Measurements from ENCODE around the gene SCAPER.

DNA sequence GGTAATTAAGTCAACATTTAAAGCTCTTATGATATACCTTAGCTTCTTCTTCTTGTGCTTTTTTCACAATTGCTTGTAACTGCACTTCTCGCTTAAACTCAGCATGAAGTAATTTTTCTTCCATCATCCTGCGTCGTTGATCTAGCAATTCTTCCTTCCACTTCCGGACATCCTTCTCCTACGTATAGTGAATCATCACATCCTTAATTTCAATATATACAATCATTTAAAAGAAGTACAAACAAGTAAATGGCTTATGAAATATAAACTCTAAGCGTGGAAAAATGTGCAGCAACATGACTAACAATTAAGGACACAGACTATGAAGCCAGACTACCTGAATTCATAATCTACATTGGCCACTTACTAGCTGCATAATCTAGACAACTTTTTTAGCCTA is 151.4 kb downstream of the SCAPER start:
- TF ChIP-seq, protein P1, sequence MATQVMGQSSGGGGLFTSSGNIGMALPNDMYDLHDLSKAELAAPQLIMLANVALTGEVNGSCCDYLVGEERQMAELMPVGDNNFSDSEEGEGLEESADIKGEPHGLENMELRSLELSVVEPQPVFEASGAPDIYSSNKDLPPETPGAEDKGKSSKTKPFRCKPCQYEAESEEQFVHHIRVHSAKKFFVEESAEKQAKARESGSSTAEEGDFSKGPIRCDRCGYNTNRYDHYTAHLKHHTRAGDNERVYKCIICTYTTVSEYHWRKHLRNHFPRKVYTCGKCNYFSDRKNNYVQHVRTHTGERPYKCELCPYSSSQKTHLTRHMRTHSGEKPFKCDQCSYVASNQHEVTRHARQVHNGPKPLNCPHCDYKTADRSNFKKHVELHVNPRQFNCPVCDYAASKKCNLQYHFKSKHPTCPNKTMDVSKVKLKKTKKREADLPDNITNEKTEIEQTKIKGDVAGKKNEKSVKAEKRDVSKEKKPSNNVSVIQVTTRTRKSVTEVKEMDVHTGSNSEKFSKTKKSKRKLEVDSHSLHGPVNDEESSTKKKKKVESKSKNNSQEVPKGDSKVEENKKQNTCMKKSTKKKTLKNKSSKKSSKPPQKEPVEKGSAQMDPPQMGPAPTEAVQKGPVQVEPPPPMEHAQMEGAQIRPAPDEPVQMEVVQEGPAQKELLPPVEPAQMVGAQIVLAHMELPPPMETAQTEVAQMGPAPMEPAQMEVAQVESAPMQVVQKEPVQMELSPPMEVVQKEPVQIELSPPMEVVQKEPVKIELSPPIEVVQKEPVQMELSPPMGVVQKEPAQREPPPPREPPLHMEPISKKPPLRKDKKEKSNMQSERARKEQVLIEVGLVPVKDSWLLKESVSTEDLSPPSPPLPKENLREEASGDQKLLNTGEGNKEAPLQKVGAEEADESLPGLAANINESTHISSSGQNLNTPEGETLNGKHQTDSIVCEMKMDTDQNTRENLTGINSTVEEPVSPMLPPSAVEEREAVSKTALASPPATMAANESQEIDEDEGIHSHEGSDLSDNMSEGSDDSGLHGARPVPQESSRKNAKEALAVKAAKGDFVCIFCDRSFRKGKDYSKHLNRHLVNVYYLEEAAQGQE (IDR thresholded peaks at IDR 0.05; ENCODE audit: insufficient read depth in 1 of 2, low read depth in 2 of 2, low read length in 2 of 2), result no peak
- no peak for TF ChIP-seq TAF1 (IDR thresholded peaks at IDR 0.05; ENCODE audit: borderline replicate concordance, insufficient read depth, low read length)
- no peak for TF ChIP-seq POLR2AphosphoS5 (IDR thresholded peaks at IDR 0.05; ENCODE audit: low read depth, low read length)
- TF ChIP-seq SIN3A (IDR thresholded peaks at IDR 0.05; ENCODE audit: borderline replicate concordance, insufficient read depth, low read length), result no peak

All from PFSK-1 (cell line).